ENCODE results near the gene GSTA4. TPM values are rescaled to one million over a fixed set of nuclear protein-coding genes. Genes with fewer than 3 reads are reported as not detected.
A peak's percentile ranks its signal among the peaks of the same experiment; 100 is the strongest.
"Not testable (repeated sequence)": the region's sequence is repeated elsewhere in the genome, so short reads cannot be mapped to it uniquely, and the experiment has no call there.

The GSTA4 gene
- total RNA-seq = 44.7 and 45.6 TPM in 2 replicates
- long read RNA-seq, transcript GSTA4-203 (7 exons, 1,334 nt) = major isoform, 60 of 81 reads
- long read RNA-seq, partial matches to known transcripts = 6 of 81 reads
- long read RNA-seq, other reads (novel, unspliced or antisense) = 14 of 81 reads

GRCh38 chr6:52995089-52995912, at the start of gene GSTA4:
Gene GSTA4, minus strand, starts transcription at chr6:52995284. Its CDS starts 1,041 bp downstream, at chr6:52994243.
- peak within 1 kb of the TSS; percentile 100 for H3K27ac Mint-ChIP-seq

GRCh38 chr6:53044572-53044971, 49.5 kb upstream of the GSTA4 start:
- H3K27me3 Mint-ChIP-seq = no peaks in the 10 kb centered on the region
- H3K9me3 Mint-ChIP-seq (ENCODE audit: low read depth) = no peaks in the 10 kb centered on the region
- no peak for TF ChIP-seq CTCF (IDR thresholded peaks at IDR 0.05; ENCODE audit: unreplicated experiment)
- H3K36me3 Mint-ChIP-seq (ENCODE audit: insufficient read depth) = peaks cover 19% of the 10 kb centered on the region
- DNase-seq (ENCODE audit: low spot score, unreplicated experiment) = no peak
- no peak overlapping the region for H3K4me3 Mint-ChIP-seq (ENCODE audit: low read depth)
- peak overlapping the region; percentile 4 for H3K27ac Mint-ChIP-seq
- H3K4me1 Mint-ChIP-seq (ENCODE audit: low read depth) = peaks cover 20% of the 10 kb centered on the region

More at GRCh38 chr6:52995089-52995912, at the start of gene GSTA4:
- Mint-ChIP-seq H3K4me3 (ENCODE audit: low read depth) (peak within 1 kb of the TSS; percentile 97), H3K36me3 (ENCODE audit: insufficient read depth) (peaks cover 16% of the 10 kb centered on the region)
- not testable (repeated sequence) for H3K4me1 Mint-ChIP-seq (ENCODE audit: low read depth); H3K27me3 Mint-ChIP-seq; H3K9me3 Mint-ChIP-seq (ENCODE audit: low read depth)
- TF ChIP-seq CTCF (IDR thresholded peaks at IDR 0.05; ENCODE audit: unreplicated experiment) = peak; percentile 76
- DNase-seq (ENCODE audit: low spot score, unreplicated experiment) = peak; percentile 97

GRCh38 chr6:53044071-53044470, 49.0 kb upstream of the GSTA4 start:
- Mint-ChIP-seq H3K36me3 (ENCODE audit: insufficient read depth) (peaks cover 24% of the 10 kb centered on the region), H3K27me3 (no peaks in the 10 kb centered on the region), H3K4me3 (ENCODE audit: low read depth) (no peak overlapping the region), H3K27ac (peak overlapping the region; percentile 4), H3K4me1 (ENCODE audit: low read depth) (peaks cover 20% of the 10 kb centered on the region), H3K9me3 (ENCODE audit: low read depth) (no peaks in the 10 kb centered on the region)
- DNase-seq (ENCODE audit: low spot score, unreplicated experiment) = no peak
- no peak for TF ChIP-seq CTCF (IDR thresholded peaks at IDR 0.05; ENCODE audit: unreplicated experiment)

- H3K27ac Mint-ChIP-seq = peak overlapping the region; percentile 80
- DNase-seq (ENCODE audit: low spot score, unreplicated experiment) = no peak
- peaks cover 23% of the 10 kb centered on the region for H3K36me3 Mint-ChIP-seq (ENCODE audit: insufficient read depth)
- no peaks in the 10 kb centered on the region for H3K9me3 Mint-ChIP-seq (ENCODE audit: low read depth)
- no peak for TF ChIP-seq CTCF (IDR thresholded peaks at IDR 0.05; ENCODE audit: unreplicated experiment)
- no peak overlapping the region for H3K4me3 Mint-ChIP-seq (ENCODE audit: low read depth)
- no peaks in the 10 kb centered on the region for H3K27me3 Mint-ChIP-seq
- H3K4me1 Mint-ChIP-seq (ENCODE audit: low read depth) = peaks cover 20% of the 10 kb centered on the region
These were observed 48.5 kb upstream of the GSTA4 start for GRCh38 chr6:53043581-53043980.

- Mint-ChIP-seq H3K27me3 (no peaks in the 10 kb centered on the region), H3K9me3 (ENCODE audit: low read depth) (no peaks in the 10 kb centered on the region), H3K4me1 (ENCODE audit: low read depth) (peaks cover 15% of the 10 kb centered on the region), H3K36me3 (ENCODE audit: insufficient read depth) (peaks cover 21% of the 10 kb centered on the region), H3K27ac (no peak overlapping the region), H3K4me3 (ENCODE audit: low read depth) (no peak overlapping the region)
- TF ChIP-seq CTCF (IDR thresholded peaks at IDR 0.05; ENCODE audit: unreplicated experiment) = no peak
- DNase-seq (ENCODE audit: low spot score, unreplicated experiment) = no peak
These were observed 47.0 kb upstream of the GSTA4 start for GRCh38 chr6:53042112-53042511.

Data from progenitor cell of endocrine pancreas (in vitro differentiated cells).